HEK293 (cell line): Measurements from ENCODE around the gene GALNT8.

Experiments used
- KLF10 ChIP-seq: fragments of 450-650 bp; IDR thresholded peaks from 2 replicates; pipeline ENCODE4 v1.5.1; 2018; ENCODE audit warnings: missing biosample characterization, mild to moderate bottlenecking, missing genetic modification characterization
- MZF1 ChIP-seq: fragments of 450-650 bp; formaldehyde crosslinking; IDR thresholded peaks from 2 replicates; pipeline ENCODE4 v1.5.1; 2017; ENCODE audit warnings: missing biosample characterization, missing genetic modification characterization, borderline replicate concordance
- ZFP41 ChIP-seq: fragments of 450-650 bp; formaldehyde crosslinking; IDR thresholded peaks from 2 replicates; pipeline ENCODE4 v1.5.1; 2016; ENCODE audit warnings: missing biosample characterization, missing genetic modification characterization, borderline replicate concordance
- ZNF184 ChIP-seq: fragments of 450-650 bp; IDR thresholded peaks from 2 replicates; pipeline ENCODE4 v1.5.1; 2018; ENCODE audit warnings: missing biosample characterization, mild to moderate bottlenecking, missing genetic modification characterization
- ZNF239 ChIP-seq: fragments of 450-650 bp; formaldehyde crosslinking; IDR thresholded peaks from 2 replicates; pipeline ENCODE4 v1.5.1; 2016; ENCODE audit warnings: missing biosample characterization, missing genetic modification characterization
- ZNF324 ChIP-seq: fragments of 450-650 bp; formaldehyde crosslinking; IDR thresholded peaks from 2 replicates; pipeline ENCODE4 v1.5.1; 2016; ENCODE audit warnings: missing biosample characterization, missing genetic modification characterization
- ZNF37A ChIP-seq: fragments of 450-650 bp; IDR thresholded peaks from 2 replicates; pipeline ENCODE4 v1.5.1; 2018; ENCODE audit warnings: missing biosample characterization, missing genetic modification characterization
- ZNF529 ChIP-seq: fragments of 450-650 bp; formaldehyde crosslinking; IDR thresholded peaks from 2 replicates; pipeline ENCODE4 v1.5.1; 2017; ENCODE audit warnings: missing genetic modification characterization, missing biosample characterization; ENCODE audit not compliant: insufficient replicate concordance
- ZNF596 ChIP-seq: fragments of 450-650 bp; IDR thresholded peaks from 2 replicates; pipeline ENCODE4 v1.5.0; 2018; ENCODE audit warnings: missing biosample characterization, mild to moderate bottlenecking, missing genetic modification characterization, moderate library complexity
- ZNF621 ChIP-seq: fragments of 450-650 bp; formaldehyde crosslinking; IDR thresholded peaks from 2 replicates; pipeline ENCODE4 v1.5.1; 2017; ENCODE audit warnings: missing biosample characterization, missing genetic modification characterization
- ZNF707 ChIP-seq: fragments of 450-650 bp; formaldehyde crosslinking; IDR thresholded peaks from 2 replicates; pipeline ENCODE4 v1.5.1; 2016; ENCODE audit warnings: missing biosample characterization, missing genetic modification characterization
- ZNF837 ChIP-seq: fragments of 450-650 bp; formaldehyde crosslinking; IDR thresholded peaks from 2 replicates; pipeline ENCODE4 v1.5.1; 2016; ENCODE audit warnings: missing biosample characterization, missing genetic modification characterization
- TF ChIP-seq, protein P1 (sequence below): fragments of 450-650 bp; formaldehyde crosslinking; IDR thresholded peaks from 2 replicates; pipeline ENCODE4 v1.5.1; 2016; ENCODE audit warnings: missing biosample characterization, missing genetic modification characterization
- TF ChIP-seq, protein P2 (sequence below): fragments of 450-650 bp; formaldehyde crosslinking; IDR thresholded peaks from 2 replicates; pipeline ENCODE4 v1.5.1; 2016; ENCODE audit warnings: missing biosample characterization, missing genetic modification characterization

DNA sequence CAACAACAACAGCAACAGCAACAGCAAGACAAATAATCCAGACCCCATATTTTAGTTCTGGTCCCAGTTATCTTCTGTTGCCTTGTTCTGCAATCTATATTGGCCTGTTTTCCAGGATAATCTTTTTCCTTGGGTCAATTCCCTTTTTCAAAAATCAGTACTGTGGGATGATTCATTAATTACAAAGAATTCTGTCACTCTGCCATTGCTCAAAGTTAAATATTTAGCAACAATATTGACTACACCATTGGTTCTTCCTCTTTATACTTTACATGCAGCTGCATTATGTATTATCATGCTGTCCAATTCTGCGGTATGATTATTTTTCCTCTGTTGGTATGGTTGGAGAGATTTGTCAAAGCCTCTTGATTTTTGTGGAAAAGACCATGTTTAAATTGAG lies 10.1 kb upstream of the GALNT8 start:
- TF ChIP-seq, protein P1, sequence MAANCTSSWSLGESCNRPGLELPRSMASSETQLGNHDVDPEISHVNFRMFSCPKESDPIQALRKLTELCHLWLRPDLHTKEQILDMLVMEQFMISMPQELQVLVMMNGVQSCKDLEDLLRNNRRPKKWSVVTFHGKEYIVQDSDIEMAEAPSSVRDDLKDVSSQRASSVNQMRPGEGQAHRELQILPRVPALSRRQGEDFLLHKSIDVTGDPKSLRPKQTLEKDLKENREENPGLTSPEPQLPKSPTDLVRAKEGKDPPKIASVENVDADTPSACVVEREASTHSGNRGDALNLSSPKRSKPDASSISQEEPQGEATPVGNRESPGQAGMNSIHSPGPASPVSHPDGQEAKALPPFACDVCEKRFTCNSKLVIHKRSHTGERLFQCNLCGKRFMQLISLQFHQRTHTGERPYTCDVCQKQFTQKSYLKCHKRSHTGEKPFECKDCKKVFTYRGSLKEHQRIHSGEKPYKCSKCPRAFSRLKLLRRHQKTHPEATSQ (tag by site-specific recombination): no peak
- TF ChIP-seq ZNF37A: no peak
- TF ChIP-seq, protein P2, sequence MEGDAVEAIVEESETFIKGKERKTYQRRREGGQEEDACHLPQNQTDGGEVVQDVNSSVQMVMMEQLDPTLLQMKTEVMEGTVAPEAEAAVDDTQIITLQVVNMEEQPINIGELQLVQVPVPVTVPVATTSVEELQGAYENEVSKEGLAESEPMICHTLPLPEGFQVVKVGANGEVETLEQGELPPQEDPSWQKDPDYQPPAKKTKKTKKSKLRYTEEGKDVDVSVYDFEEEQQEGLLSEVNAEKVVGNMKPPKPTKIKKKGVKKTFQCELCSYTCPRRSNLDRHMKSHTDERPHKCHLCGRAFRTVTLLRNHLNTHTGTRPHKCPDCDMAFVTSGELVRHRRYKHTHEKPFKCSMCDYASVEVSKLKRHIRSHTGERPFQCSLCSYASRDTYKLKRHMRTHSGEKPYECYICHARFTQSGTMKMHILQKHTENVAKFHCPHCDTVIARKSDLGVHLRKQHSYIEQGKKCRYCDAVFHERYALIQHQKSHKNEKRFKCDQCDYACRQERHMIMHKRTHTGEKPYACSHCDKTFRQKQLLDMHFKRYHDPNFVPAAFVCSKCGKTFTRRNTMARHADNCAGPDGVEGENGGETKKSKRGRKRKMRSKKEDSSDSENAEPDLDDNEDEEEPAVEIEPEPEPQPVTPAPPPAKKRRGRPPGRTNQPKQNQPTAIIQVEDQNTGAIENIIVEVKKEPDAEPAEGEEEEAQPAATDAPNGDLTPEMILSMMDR (tag by site-specific recombination): no peak
- no peak for TF ChIP-seq ZFP41 (tag by site-specific recombination)
- TF ChIP-seq MZF1 (tag by site-specific recombination): no peak
- TF ChIP-seq ZNF621 (tag by site-specific recombination): no peak
- TF ChIP-seq ZNF529: no peak
- TF ChIP-seq ZNF596 (tag by site-specific recombination): no peak
- TF ChIP-seq ZNF837 (tag by site-specific recombination): no peak
- TF ChIP-seq ZNF239 (tag by site-specific recombination): no peak
- TF ChIP-seq ZNF707 (tag by site-specific recombination): no peak
- no peak for TF ChIP-seq ZNF324 (tag by site-specific recombination)
- no peak for TF ChIP-seq ZNF184 (tag by site-specific recombination)
- TF ChIP-seq KLF10 (tag by site-specific recombination): no peak
